ENCODE results near the gene OR4F6.
"Not testable (repeated sequence)": the region's sequence is repeated elsewhere in the genome, so short reads cannot be mapped to it uniquely, and the experiment has no call there.

The OR4F6 gene

GRCh38 chr15:101773496-101774100 is 29.7 kb upstream of the OR4F6 start:
- no peaks in the 10 kb centered on the region for H3K9me3 ChIP-seq (ENCODE audit: control insufficient read depth, low read length)
- H3K27me3 ChIP-seq (ENCODE audit: control insufficient read depth, insufficient read depth, low read length) = no peaks in the 10 kb centered on the region
- TF ChIP-seq, protein P1, sequence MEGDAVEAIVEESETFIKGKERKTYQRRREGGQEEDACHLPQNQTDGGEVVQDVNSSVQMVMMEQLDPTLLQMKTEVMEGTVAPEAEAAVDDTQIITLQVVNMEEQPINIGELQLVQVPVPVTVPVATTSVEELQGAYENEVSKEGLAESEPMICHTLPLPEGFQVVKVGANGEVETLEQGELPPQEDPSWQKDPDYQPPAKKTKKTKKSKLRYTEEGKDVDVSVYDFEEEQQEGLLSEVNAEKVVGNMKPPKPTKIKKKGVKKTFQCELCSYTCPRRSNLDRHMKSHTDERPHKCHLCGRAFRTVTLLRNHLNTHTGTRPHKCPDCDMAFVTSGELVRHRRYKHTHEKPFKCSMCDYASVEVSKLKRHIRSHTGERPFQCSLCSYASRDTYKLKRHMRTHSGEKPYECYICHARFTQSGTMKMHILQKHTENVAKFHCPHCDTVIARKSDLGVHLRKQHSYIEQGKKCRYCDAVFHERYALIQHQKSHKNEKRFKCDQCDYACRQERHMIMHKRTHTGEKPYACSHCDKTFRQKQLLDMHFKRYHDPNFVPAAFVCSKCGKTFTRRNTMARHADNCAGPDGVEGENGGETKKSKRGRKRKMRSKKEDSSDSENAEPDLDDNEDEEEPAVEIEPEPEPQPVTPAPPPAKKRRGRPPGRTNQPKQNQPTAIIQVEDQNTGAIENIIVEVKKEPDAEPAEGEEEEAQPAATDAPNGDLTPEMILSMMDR (IDR thresholded peaks at IDR 0.05) = no peak
- no peak overlapping the region for H3K9ac ChIP-seq
- no peak overlapping the region for H3K4me3 ChIP-seq (ENCODE audit: low read depth, low read length)
- no peak overlapping the region for H3K27ac ChIP-seq
- H3K79me2 ChIP-seq = no peaks in the 10 kb centered on the region
- H3K4me1 ChIP-seq = no peaks in the 10 kb centered on the region
- no peak overlapping the region for H3K4me2 ChIP-seq (ENCODE audit: low read length)
- H2AFZ ChIP-seq = no peak overlapping the region
- no peaks in the 10 kb centered on the region for H3K36me3 ChIP-seq (ENCODE audit: control insufficient read depth, insufficient read depth, low read length)

GRCh38 chr15:101775136-101775535 is 28.2 kb upstream of the OR4F6 start:
- H3K9ac ChIP-seq = no peak overlapping the region
- H2AFZ ChIP-seq = no peak overlapping the region
- no peaks in the 10 kb centered on the region for H3K9me3 ChIP-seq (ENCODE audit: control insufficient read depth, low read length)
- H3K79me2 ChIP-seq = no peaks in the 10 kb centered on the region
- H3K27me3 ChIP-seq (ENCODE audit: control insufficient read depth, insufficient read depth, low read length) = no peaks in the 10 kb centered on the region
- no peak overlapping the region for H3K27ac ChIP-seq
- no peak overlapping the region for H3K4me3 ChIP-seq (ENCODE audit: low read depth, low read length)
- no peaks in the 10 kb centered on the region for H3K36me3 ChIP-seq (ENCODE audit: control insufficient read depth, insufficient read depth, low read length)
- H3K4me1 ChIP-seq = no peaks in the 10 kb centered on the region
- TF ChIP-seq, protein P1 (IDR thresholded peaks at IDR 0.05) = no peak
- no peak overlapping the region for H3K4me2 ChIP-seq (ENCODE audit: low read length)

- H3K9ac ChIP-seq; H2AFZ ChIP-seq; H3K36me3 ChIP-seq (ENCODE audit: control insufficient read depth, insufficient read depth, low read length); H3K4me3 ChIP-seq (ENCODE audit: low read depth, low read length); H3K27me3 ChIP-seq (ENCODE audit: control insufficient read depth, insufficient read depth, low read length); H3K4me1 ChIP-seq; H3K9me3 ChIP-seq (ENCODE audit: control insufficient read depth, low read length); H3K79me2 ChIP-seq; H3K27ac ChIP-seq; H3K4me2 ChIP-seq (ENCODE audit: low read length): not testable (repeated sequence)
Measured at GRCh38 chr15:101778576-101778975, 24.7 kb upstream of the OR4F6 start.

DNA sequence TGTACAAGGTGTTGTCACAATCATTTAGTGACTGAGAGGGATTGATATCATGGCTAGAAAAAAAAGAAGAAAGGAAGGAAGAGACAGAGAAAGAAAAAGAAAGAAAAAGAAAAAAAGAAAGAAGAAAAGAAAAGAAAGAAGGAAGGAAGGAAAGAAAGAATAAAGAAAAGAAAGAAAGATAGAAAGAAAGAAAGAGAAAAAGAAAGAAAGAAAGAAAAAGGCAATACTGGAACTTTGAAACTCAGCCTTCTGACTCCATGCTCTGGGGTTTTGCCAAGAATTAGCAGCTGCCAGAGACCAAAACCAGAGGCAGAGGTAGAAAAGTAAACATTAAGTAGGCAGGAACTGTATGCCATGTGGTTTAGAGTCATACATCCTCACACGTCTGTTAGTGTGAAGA is 23.1 kb upstream of the OR4F6 start:
- H3K27me3 ChIP-seq (ENCODE audit: control insufficient read depth, insufficient read depth, low read length); H3K36me3 ChIP-seq (ENCODE audit: control insufficient read depth, insufficient read depth, low read length); H2AFZ ChIP-seq; H3K9ac ChIP-seq; H3K79me2 ChIP-seq; H3K4me1 ChIP-seq; H3K4me3 ChIP-seq (ENCODE audit: low read depth, low read length); H3K9me3 ChIP-seq (ENCODE audit: control insufficient read depth, low read length); H3K4me2 ChIP-seq (ENCODE audit: low read length); H3K27ac ChIP-seq: not testable (repeated sequence)

DNA sequence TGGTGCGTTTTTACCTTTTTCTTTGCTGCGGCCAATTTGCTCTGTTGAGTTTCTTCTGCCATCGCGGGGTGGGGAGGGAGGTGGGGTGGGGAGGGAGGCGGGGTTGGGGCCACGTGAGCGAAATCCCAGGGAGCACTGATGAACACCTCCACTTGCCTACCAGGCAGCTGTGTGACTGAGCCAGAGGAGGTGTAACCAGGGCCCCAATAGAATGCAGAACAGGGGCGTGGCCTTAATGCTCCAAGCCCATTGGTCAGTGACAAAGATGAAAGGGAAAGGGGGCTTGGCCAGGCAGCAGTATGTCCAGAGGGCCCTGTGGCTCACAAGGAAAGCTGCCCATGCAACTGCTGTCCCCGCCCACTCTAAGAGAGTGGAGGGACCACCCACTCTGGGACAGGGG is 21.4 kb upstream of the OR4F6 start:
- Histone ChIP-seq H3K27me3 (ENCODE audit: control insufficient read depth, insufficient read depth, low read length) (no peaks in the 10 kb centered on the region), H3K9me3 (ENCODE audit: control insufficient read depth, low read length) (no peaks in the 10 kb centered on the region), H3K36me3 (ENCODE audit: control insufficient read depth, insufficient read depth, low read length) (no peaks in the 10 kb centered on the region), H3K4me3 (ENCODE audit: low read depth, low read length) (no peak overlapping the region), H3K79me2 (no peaks in the 10 kb centered on the region), H2AFZ (no peak overlapping the region), H3K4me1 (no peaks in the 10 kb centered on the region), H3K9ac (no peak overlapping the region), H3K27ac (no peak overlapping the region), H3K4me2 (ENCODE audit: low read length) (no peak overlapping the region)
- TF ChIP-seq, protein P1 (IDR thresholded peaks at IDR 0.05) = no peak

- Histone ChIP-seq H3K27me3 (ENCODE audit: control insufficient read depth, insufficient read depth, low read length) (no peaks in the 10 kb centered on the region), H3K27ac (no peak overlapping the region), H3K9me3 (ENCODE audit: control insufficient read depth, low read length) (no peaks in the 10 kb centered on the region), H3K9ac (no peak overlapping the region), H3K4me3 (ENCODE audit: low read depth, low read length) (no peak overlapping the region), H3K4me1 (no peaks in the 10 kb centered on the region), H3K79me2 (no peaks in the 10 kb centered on the region), H3K4me2 (ENCODE audit: low read length) (no peak overlapping the region), H3K36me3 (ENCODE audit: control insufficient read depth, insufficient read depth, low read length) (no peaks in the 10 kb centered on the region), H2AFZ (no peak overlapping the region)
- TF ChIP-seq, protein P1 (IDR thresholded peaks at IDR 0.05) = no peak
Measured at GRCh38 chr15:101784644-101785043, 18.7 kb upstream of the OR4F6 start.

DNA sequence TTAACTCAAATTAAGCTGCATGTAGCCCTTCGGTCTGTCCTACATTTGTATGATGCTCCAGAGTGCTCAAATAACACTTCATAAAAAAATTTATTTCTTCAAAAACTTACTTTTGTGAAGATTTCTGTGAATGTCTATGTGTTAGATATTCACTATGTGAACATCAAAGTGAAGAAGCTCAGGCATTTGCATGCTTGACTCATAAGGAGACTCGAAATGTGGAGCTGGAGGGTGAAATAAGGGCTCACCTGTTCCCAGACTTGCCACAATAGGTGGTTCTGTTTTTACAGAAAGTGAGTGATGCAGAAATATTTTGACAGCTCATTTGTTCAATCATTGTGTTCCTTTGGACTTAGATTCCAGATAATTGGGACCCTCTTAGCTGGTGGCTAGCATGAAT is 16.9 kb upstream of the OR4F6 start:
- H3K9ac ChIP-seq; H3K4me3 ChIP-seq (ENCODE audit: low read depth, low read length); H3K36me3 ChIP-seq (ENCODE audit: control insufficient read depth, insufficient read depth, low read length); H2AFZ ChIP-seq; H3K79me2 ChIP-seq; H3K4me2 ChIP-seq (ENCODE audit: low read length); H3K4me1 ChIP-seq; H3K9me3 ChIP-seq (ENCODE audit: control insufficient read depth, low read length); H3K27me3 ChIP-seq (ENCODE audit: control insufficient read depth, insufficient read depth, low read length); H3K27ac ChIP-seq: not testable (repeated sequence)

- H3K79me2 ChIP-seq; H3K27me3 ChIP-seq (ENCODE audit: control insufficient read depth, insufficient read depth, low read length); H3K4me1 ChIP-seq; H3K4me2 ChIP-seq (ENCODE audit: low read length); H2AFZ ChIP-seq; H3K9ac ChIP-seq; H3K27ac ChIP-seq; H3K36me3 ChIP-seq (ENCODE audit: control insufficient read depth, insufficient read depth, low read length); H3K9me3 ChIP-seq (ENCODE audit: control insufficient read depth, low read length); H3K4me3 ChIP-seq (ENCODE audit: low read depth, low read length): not testable (repeated sequence)
Measured at GRCh38 chr15:101788001-101788400, 15.3 kb upstream of the OR4F6 start.

All from parathyroid adenoma (tissue), 2 donors.